GM10266 (cell line): ENCODE results near the gene FAM174C.

Experiments
- DNase-seq: peaks from one replicate; pipeline ENCODE4 v3.0.0; 2012; ENCODE audit errors: extremely low spot score
- TF ChIP-seq, protein P1 (sequence below): IDR thresholded peaks from 2 replicates; pipeline ENCODE4 v1.5.1; 2012; ENCODE audit warnings: mild to moderate bottlenecking, low read depth; ENCODE audit not compliant: control insufficient read depth, insufficient read depth; ENCODE audit errors: missing control alignments

FAM174C gene

GRCh38 chr19:1296078-1296477, 20.7 kb downstream of the FAM174C start:
- TF ChIP-seq, protein P1, sequence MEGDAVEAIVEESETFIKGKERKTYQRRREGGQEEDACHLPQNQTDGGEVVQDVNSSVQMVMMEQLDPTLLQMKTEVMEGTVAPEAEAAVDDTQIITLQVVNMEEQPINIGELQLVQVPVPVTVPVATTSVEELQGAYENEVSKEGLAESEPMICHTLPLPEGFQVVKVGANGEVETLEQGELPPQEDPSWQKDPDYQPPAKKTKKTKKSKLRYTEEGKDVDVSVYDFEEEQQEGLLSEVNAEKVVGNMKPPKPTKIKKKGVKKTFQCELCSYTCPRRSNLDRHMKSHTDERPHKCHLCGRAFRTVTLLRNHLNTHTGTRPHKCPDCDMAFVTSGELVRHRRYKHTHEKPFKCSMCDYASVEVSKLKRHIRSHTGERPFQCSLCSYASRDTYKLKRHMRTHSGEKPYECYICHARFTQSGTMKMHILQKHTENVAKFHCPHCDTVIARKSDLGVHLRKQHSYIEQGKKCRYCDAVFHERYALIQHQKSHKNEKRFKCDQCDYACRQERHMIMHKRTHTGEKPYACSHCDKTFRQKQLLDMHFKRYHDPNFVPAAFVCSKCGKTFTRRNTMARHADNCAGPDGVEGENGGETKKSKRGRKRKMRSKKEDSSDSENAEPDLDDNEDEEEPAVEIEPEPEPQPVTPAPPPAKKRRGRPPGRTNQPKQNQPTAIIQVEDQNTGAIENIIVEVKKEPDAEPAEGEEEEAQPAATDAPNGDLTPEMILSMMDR, result no peak
- no peak for DNase-seq

- DNase-seq, result no peak
- TF ChIP-seq, protein P1, result no peak
These were observed 21.4 kb downstream of the FAM174C start for GRCh38 chr19:1296575-1297271.

DNA sequence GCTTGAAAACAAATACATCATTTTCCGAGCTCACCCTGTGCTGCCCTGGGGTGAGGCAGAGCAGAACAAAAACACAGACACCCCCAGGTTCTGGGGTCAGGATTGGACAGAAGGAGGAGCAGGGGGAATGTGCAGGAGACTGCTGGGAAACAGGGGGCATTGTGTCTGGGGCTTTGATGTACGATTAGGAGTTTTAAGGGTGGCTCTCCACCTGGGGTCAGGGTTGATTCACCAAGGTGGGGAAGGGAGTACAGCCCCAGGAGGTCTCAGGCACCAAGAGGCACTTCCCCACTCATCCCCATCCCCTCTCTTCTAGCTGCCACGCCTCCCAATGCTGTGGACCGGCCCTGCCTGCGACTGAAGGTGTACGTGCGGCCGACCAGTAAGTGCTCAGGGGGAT, 22.9 kb downstream of the FAM174C start:
- TF ChIP-seq, protein P1, result no peak

DNA sequence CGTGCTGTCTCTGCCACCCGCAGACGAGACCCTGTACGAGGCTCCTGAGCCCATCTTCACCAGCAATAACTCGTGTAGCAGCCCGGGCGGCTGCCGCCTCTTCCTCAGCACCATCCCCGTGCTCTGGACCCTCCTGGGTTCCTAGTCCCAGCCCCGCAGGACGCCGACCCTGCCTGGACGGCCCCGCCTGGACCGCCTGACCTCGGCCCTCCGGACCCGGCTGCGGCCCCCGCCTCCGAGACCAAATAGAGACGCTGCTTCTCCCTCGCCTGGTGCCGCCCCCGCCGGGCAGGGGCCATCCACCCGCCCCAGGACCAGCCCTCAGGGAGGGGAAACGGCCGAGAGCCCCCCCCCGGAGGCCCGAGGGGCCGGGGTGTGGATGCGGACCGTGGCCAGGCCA, 24.5 kb downstream of the FAM174C start:
- TF ChIP-seq, protein P1, result no peak
- DNase-seq, result no peak

More for the DNA sequence above, 22.9 kb downstream of the FAM174C start:
- DNase-seq, result no peak

DNA sequence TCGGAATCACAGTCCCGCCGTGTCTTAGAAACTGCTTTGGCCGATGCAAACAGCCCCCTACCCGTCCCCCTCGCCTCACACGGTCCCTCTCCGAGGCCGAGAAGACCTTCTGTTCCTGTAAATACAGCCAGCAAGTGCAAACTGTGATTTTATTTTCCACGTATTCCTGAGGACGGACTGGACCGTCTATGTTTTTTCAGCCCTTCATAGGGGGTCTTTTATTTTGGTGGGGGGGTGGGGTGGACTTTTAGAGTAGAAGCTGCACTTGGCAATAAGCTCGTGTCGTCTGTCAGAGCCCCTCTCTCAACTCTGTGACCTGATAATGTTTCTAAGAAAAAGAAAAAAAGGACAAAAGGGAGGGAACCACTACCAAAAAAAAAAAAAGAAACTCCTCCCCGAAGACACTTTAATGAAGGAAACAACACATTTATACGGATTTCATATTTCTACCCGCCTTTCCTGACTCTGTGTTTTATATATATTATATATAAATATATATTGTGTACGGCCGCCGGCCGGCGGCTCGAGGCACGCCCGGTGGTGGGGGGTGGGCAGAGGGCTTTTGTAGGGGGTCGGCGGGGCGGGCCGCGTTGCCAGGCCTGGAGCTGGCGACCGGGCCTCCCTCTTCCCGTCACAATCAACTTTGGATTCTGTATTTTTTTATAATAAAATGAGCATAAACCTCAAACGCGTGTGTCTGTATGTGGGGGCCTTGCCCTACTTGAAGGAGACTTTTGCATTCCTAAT, 25.6 kb downstream of the FAM174C start:
- no peak for DNase-seq
- TF ChIP-seq, protein P1, result no peak

- TF ChIP-seq, protein P1, result no peak
- no peak for DNase-seq
These were observed 27.4 kb downstream of the FAM174C start for GRCh38 chr19:1302533-1303239.
